Lower leg skin (tissue), 4 donors: ENCODE data around the gene GPD2. TPM values are rescaled to one million over a fixed set of nuclear protein-coding genes. Genes with fewer than 3 reads are reported as not detected.

ENCODE experiments used
- DNase-seq, 2 donors: peaks; one replicate each; pipeline ENCODE4 v3.0.0-alpha.2; 2019; ENCODE audit warnings: low spot score in 2 of 2
- H3K4me3 ChIP-seq: fragments of 200-600 bp; sonication (generic); 2 replicates; pipeline ENCODE4 v1.5.1; 2017; ENCODE audit warnings: mild to moderate bottlenecking, low read depth; ENCODE audit not compliant: poor library complexity, severe bottlenecking
- POLR2A ChIP-seq, 2 donors: fragments of 450-650 bp; IDR thresholded peaks; one replicate each; pipeline ENCODE4 v1.6.1; 2016 to 2017; ENCODE audit warnings: antibody characterized with exemption in 2 of 2, mild to moderate bottlenecking in 1 of 2, moderate library complexity in 1 of 2
- WGBS, 2 donors: methylation state at CpG; one replicate each; pipeline ENCODE4 v1.1.5; 2018; 5-methylcytosine and 5-hydroxymethylcytosine counted together
- intact Hi-C: fragments of 100-400 bp; cut with DNase I; formaldehyde crosslinking; loops from one replicate; pipeline ENCODE4 v1.15.0; 2023; ENCODE audit warnings: low total_unique reads
- total RNA-seq, 4 donors: library from RNA; depleted of rRNA; stranded (reverse); fragments of >200 nt; gene quantifications; one replicate each; pipeline ENCODE4 v1.1.0, GENCODE V29; 2016
- TF ChIP-seq, protein P1 (sequence below), 3 donors: fragments of 450-650 bp; IDR thresholded peaks; one replicate each; pipeline ENCODE4 v1.5.1; 2016; ENCODE audit warnings: antibody characterized with exemption in 3 of 3, mild to moderate bottlenecking in 3 of 3, moderate library complexity in 2 of 3

Gene GPD2
- total RNA-seq, 4 donors from 2014 or later, result 50.0 to 83.5 (median 64.6) TPM

DNA sequence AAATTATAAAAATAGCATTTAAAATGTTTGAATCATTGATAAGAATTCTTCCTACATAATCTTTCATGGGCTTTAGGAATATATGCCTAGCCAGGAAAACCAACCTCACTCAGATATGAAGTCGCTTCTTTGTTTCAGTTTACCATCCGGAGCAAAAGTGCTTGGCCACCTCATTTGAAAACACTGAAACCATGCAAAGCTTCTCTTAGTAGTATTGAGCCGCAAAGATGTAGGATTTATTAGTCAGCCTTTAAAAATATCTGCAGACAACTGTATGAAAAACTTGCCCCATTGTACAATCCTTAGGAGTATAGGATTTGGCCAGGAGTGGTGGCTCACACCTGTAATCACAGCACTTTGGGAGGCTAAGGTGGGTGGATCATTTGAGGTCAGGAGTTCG lies 24.3 kb upstream of the GPD2 start:
- DNase-seq, result no peak
- intact Hi-C loops, result no loop called here
- WGBS, 2 donors, result 94 to 98% methylated on average over 4 of the region's 4 CpGs
- H3K4me3 ChIP-seq, result no peak overlapping the region
- TF ChIP-seq POLR2A (IDR thresholded peaks at IDR 0.05), result no peak
- TF ChIP-seq, protein P1, sequence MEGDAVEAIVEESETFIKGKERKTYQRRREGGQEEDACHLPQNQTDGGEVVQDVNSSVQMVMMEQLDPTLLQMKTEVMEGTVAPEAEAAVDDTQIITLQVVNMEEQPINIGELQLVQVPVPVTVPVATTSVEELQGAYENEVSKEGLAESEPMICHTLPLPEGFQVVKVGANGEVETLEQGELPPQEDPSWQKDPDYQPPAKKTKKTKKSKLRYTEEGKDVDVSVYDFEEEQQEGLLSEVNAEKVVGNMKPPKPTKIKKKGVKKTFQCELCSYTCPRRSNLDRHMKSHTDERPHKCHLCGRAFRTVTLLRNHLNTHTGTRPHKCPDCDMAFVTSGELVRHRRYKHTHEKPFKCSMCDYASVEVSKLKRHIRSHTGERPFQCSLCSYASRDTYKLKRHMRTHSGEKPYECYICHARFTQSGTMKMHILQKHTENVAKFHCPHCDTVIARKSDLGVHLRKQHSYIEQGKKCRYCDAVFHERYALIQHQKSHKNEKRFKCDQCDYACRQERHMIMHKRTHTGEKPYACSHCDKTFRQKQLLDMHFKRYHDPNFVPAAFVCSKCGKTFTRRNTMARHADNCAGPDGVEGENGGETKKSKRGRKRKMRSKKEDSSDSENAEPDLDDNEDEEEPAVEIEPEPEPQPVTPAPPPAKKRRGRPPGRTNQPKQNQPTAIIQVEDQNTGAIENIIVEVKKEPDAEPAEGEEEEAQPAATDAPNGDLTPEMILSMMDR (IDR thresholded peaks at IDR 0.05), result no peak

DNA sequence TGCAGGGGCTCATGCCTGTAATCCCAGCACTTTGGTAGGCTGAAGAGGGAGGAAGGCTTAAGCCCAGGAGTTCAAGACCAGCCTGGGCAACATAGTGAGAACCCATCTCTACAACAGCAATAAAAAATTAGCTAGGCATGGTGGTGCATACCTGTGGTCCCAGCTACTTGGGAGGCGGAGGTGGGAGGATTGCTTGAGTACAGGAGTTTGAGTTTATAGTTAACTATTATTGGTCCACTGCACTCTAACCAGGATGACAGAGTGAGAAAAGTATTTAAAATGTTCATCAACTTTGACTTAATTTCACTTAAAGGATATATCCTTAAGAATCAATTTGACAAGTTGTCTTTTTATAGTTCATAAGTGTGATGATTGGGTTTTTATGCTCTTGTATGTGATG lies 14.3 kb upstream of the GPD2 start:
- H3K4me3 ChIP-seq, result no peak overlapping the region
- DNase-seq, result no peak
- TF ChIP-seq, protein P1 (IDR thresholded peaks at IDR 0.05), result no peak
- no peak for TF ChIP-seq POLR2A (IDR thresholded peaks at IDR 0.05)
- intact Hi-C loops, result no loop called here
- 88 to 96% methylated on average over 1 of the region's 1 CpG for WGBS, 2 donors

DNA sequence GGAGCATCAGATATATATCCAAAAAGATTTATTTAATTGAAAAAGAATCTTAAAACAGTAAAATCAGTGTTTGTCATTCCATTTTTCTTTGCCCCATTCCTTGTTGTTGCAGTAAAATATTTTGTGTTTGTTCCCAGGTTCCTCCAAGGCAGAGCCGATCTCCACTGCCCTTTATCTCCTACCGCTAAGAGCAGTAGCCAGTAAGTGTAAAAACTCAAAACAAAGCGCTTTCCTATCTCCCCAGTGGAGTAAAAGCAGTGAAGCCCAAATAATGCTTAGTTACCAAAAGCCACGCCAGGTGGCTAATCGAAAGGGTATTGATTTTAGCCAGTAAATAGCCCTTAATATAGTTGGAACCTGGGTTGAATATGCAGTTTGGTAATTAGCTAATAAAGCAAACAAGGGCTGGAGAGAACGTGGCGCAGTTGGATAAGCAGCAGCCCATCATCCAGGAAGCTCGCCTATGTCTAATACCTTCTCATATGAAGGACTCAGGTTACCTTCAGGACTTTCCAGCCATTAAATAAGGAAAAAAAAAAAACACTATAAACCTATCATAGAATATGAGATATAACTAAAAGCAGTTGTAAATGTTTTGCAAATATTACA lies 12.4 kb upstream of the GPD2 start:
- H3K4me3 ChIP-seq, result no peak overlapping the region
- TF ChIP-seq, protein P1 (IDR thresholded peaks at IDR 0.05), result no peak
- TF ChIP-seq POLR2A (IDR thresholded peaks at IDR 0.05), result no peak
- DNase-seq, result no peak
- 77 to 87% methylated on average over 8 of the region's 8 CpGs for WGBS, 2 donors
- intact Hi-C loops, result no loop called here

DNA sequence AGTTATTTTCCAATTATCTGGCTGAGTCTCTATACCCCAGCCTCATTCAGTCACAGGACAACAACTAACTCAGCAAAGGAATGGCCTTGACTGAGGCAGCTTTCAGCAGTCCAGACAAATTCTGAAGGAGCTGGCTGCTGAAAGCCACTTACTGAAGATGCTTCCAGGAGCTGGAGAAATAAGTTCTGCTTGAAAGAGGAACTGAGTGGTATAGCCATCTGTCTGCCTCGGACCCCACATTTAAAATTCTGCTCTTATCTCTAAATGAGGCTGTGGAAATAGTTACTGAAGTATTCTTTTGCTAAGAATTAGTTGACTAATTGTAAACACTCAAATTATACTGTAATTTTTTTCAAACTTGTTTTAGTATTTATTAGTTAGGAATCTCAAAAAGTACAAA lies 9.1 kb upstream of the GPD2 start:
- DNase-seq, result no peak
- intact Hi-C loops, result no loop called here
- no peak overlapping the region for H3K4me3 ChIP-seq
- 89 to 92% methylated on average over 1 of the region's 1 CpG for WGBS, 2 donors
- no peak for TF ChIP-seq POLR2A (IDR thresholded peaks at IDR 0.05)

DNA sequence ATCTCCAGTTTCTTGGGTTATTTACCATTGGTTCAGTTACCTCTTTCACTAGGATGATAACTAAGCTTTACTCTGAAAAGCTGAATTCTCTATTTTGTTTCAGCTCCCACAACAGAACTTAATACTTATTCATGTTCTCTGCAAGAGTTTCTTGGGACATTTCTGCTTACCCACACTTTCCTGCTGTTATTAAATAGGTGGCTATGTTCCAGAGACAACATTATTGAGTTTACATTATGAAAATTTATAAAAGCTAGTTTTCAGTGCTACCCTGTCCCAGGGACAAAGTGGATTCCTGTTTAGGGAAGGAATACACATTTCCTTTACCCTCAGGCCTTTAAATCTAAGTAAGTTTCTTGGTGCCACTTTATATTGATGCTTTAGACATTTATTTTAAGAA lies 7.0 kb upstream of the GPD2 start:
- intact Hi-C loops, result no loop called here
- no peak overlapping the region for H3K4me3 ChIP-seq
- TF ChIP-seq POLR2A (IDR thresholded peaks at IDR 0.05), result no peak
- TF ChIP-seq, protein P1 (IDR thresholded peaks at IDR 0.05), result no peak

DNA sequence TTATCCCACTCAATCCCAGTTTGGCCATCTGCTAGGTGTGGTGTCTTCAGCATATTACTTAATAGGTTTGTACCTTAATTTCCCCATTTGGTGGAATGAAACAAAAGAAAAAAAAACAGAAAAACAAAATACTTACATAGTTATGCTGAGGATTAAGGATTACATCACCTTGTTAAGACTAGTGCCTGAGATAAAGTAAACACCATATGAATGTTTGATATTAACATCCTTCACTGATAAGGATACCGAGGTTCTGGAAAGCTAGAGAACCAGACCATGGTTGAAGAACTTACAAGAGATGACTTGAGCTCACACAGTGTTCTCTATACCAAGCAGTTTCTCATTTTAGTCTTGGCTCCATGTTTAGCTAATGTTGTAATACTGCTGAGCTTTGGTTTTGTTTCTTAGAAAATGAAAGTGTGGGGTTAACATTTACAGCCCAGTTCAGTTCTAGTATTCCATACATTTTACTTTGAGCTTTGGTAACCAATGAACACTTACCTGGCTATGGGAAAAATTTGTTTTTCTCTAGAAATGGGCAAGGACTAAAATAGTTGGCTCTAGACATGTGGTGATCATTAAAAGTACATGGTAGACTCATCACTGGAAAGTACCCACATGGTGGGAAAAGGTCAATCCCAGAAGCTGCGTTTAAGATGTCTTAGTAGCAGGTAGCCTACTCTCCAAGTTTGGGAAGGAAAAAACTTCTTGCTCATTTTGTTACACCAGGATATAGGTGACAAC lies 5.8 kb upstream of the GPD2 start:
- WGBS, 2 donors, result 77 to 90% methylated on average over 2 of the region's 2 CpGs
- no peak for DNase-seq
- intact Hi-C loops, result no loop called here

More for the DNA sequence above, 7.0 kb upstream of the GPD2 start:
- no peak for DNase-seq

More for the DNA sequence above, 5.8 kb upstream of the GPD2 start:
- TF ChIP-seq, protein P1 (IDR thresholded peaks at IDR 0.05), result no peak
- TF ChIP-seq POLR2A (IDR thresholded peaks at IDR 0.05), result no peak
- H3K4me3 ChIP-seq, result no peak overlapping the region
